Posterior vena cava (tissue), 2 donors: ENCODE results near the gene C10orf120. TPM values are rescaled to one million over a fixed set of nuclear protein-coding genes. Genes with fewer than 3 reads are reported as not detected.

Experiments
- DNase-seq: peaks from one replicate; pipeline ENCODE4 v3.0.0-alpha.2; 2020; ENCODE audit warnings: low spot score
- intact Hi-C, 2 donors: fragments of 100-400 bp; cut with DNase I; formaldehyde crosslinking; loops; one replicate each; pipeline versions ENCODE4 v1.14.1 to v1.14.2; 2022 to 2023
- total RNA-seq, 2 donors: library from RNA; stranded (reverse); fragmentation: NEBNext Ultra II Directional; extraction: Animal tissue kit (Norgen Biotek cat#: 25700); gene quantifications; one replicate each; pipeline ENCODE4 v1.2.1, GENCODE V29; 2021
- donor health status: DM: yes; HTN: yes; CAD: no.
- donor health status: DM: yes; HTN: yes; CAD: no.

The C10orf120 gene
- total RNA-seq, 2 donors from 2014 or later, result not detected

DNA sequence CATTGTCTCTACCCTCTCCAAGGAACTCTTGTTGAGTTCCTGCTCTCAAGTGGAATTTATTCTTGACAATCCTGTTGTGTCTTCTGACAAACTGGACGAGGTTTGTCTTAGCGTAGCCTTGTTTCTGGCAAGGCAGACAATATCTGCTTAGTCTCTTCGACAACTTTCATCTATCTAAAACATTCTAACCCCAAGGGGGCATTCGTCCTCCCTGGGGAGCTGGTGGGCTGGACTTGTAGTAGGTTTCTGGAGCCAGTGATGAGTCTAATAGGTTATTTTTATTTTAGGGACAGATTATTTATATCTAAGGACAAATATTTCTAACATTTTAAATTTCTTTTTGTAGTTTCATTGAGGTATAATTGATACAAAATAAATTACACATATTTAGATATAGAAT lies 7.3 kb upstream of the C10orf120 start:
- DNase-seq, result no peak
- intact Hi-C loops, result no loop called here

DNA sequence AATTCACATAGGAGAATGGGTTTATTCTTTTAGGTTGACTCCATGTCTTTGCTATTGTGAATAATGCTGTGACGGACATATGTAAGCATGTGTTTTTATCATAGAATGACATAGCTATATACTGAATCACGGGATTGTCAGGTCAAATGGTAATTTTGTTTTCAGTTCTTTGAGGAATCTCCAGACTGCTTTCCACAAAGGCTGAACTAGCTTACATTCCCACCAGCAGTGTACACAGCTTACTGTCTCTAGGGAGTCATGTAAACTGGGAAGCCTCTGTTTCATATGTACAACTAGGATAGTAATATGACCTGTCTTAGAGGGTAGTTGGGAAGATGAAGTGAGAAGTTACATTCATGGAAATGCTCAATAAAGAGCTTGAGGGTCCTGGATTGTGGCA lies 6.8 kb upstream of the C10orf120 start:
- DNase-seq, result no peak
- intact Hi-C loops, result no loop called here

DNA sequence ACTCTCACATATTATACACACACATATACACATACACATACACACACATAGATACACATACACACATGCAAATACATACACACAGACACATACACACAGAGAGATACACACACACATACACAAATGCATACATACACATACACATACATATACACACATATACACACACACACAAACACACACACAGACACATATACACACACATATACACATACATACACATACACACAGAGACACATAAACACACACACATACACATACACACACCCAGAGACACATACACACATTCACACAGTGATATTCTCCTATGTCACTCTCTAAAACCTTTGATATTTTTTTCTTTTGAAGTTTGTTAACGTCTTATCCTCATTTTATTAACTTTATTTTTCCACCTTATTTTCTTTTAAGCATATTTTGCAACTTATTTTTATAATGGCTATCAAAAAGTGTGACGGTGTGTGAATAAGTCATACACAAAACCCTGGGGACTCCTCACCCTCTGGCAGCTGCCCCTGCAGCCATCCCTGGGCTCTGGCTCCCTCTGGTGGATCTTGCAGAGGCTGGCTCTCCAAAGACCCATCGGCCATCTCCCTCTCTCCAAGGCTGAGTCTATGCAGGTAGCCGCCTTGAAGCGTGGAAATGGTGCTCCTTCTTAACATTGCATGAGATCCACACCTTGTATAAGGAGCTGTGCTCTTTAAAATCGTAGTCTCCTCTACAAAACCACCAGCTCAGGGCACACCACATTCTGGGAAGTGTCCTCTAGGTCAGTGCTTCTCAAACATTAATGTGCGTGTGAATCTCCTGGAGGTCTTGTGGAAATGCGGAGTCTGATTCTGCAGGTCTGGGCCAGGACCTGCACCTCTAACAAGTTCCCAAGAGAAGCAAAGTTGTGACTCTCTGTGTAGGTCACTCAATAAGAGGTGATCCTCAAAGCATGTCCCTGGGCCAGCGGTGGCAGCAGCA lies 4.1 kb upstream of the C10orf120 start:
- intact Hi-C loops, result loop anchor here in 1 of 2 donors (2.0 kb wide), 1 partner anchor 55 kb away; no protein-coding TSS in a partner anchor
- DNase-seq, result peak; percentile 91

DNA sequence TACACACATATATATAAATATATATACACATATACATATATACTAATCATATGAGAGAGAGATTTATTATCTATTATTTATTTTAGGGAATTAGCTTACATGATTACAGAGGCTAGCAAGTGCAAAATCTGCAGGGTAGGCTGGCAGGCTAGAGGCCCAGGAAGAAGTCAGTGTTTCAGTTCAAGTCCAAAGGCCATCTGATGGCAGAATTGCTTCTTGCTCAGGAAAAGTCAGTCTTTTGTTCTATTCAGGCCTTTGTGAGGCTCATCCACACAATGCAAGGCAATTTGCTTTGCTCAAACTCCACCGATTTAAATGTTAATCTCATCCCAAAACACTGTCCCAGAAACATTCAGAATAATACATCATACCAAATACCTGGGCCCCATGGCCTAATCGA lies 2.6 kb upstream of the C10orf120 start:
- intact Hi-C loops, result no loop called here
- DNase-seq, result no peak

DNA sequence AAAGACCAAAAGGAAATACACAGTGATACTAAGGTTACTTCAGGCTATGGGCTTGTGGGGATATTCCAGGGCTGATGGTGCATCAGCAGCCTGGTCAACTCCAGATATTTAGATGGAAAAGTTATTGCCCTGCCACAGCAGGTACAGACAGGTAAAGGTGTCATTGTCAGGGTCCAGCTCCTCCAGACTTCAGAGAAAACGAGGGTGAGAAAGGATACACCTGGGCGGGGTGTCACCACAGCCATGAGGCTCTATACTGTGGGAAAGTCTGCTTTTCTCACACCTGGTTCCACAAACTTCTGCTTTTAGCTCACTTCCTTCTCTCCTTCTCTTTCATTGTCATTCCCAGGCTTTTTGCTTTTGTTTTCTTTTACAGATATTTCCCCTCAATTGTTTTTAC lies 2.0 kb upstream of the C10orf120 start:
- no peak for DNase-seq
- intact Hi-C loops, result no loop called here

DNA sequence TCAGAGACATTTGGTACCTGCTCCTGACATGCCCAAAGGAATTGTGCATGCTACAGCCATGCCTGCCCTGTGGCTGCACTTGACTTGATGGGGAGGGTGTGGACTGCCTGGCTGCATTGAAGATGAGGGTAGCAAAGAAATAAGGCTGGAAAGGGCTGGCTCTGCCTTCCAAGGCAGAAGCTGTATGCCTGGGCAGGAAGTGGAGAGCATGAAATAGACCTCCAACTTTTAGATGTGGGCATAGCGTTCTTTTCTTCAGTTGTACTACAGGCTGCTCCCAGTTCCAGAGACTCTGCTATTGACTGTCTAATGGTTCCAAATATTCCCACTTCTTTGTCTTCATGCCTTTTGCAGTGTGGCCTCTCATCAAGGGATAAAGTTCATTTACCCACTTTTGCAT lies 3.0 kb downstream of the C10orf120 start:
- DNase-seq, result no peak
- intact Hi-C loops, result no loop called here

DNA sequence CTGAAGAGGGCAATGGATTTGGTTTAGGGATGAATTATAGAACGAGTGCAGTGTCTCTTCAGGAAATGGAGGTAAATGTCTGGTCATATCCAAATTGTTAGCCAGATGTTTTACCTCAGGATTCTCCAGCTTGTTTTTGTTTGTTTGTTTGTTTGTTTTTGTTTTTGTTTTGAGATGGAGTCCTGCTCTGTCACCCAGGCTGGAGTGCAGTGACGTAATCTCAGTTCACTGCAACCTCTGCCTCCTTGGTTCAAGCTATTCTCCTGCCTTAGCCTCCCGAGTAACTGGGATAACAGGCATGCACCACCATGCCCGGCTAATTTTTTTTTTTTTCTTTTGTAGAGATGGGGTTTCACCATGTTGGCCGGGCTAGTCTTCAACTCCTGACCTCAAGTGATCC lies 6.9 kb downstream of the C10orf120 start:
- intact Hi-C loops, result no loop called here
- no peak for DNase-seq

DNA sequence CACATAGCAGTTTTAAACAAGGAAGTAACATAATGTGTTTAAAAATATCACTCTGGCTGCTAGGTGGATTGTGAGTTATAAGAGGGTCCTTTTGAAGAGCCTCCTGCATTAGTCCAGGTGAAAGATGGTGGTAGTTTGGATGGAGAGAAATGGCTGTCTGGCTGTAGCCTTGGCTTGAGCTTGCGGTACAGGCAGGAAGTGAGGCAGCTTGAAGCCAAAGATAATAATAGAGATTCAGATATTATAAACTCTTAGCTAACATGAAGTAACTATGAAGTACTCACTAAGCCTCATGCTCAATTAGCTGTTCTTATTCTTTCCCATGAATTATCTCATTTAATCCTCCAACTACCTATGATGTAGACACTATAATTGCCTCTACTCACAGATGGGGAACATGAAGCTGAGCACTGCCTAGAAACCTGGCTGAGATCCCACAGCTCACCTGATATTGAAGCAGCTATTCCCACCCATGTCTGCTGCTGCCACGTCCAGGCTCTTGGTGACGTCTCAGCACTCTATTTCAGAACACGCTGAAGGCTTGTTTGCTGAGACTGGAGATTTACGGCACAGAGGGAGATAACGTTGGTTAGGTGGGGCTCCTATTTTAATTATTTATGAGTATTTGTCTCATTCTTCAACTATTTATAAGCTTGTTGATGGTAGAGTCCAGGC lies 10.4 kb downstream of the C10orf120 start:
- DNase-seq, result no peak
- intact Hi-C loops, result no loop called here

DNA sequence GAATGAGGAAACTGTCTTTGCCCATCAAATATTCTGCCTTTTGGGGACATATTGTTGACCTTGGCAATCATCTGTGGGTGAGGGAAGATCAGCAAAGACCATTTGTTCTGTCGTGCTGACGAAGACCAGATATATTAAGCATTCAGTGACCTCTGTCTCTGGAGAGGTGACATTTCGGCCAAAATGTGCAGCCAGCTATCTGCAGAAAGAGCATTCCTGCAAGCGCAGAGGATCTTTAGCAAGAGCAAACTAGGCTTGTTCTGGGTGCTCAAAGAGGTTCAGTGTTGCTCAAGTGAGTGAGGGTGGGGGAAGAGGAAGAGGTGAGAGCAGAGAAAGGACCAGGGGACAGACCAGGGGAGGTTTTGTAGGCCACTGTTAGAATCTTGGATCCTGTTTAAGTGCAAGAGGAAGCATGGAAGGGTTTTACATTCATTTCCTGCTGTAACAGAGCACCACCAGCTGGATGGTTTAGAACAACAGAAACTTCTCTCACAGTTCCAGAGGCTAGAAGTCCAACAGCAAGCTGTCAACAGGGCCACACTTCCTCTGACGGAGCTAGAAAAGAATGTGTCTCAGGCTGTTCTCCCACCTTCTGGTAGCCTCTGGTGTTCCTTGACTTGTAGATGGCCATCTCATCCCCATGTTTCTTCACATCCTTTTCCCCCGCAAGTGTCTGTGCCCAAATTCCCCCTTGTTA lies 11.2 kb downstream of the C10orf120 start:
- DNase-seq, result no peak
- intact Hi-C loops, result no loop called here

DNA sequence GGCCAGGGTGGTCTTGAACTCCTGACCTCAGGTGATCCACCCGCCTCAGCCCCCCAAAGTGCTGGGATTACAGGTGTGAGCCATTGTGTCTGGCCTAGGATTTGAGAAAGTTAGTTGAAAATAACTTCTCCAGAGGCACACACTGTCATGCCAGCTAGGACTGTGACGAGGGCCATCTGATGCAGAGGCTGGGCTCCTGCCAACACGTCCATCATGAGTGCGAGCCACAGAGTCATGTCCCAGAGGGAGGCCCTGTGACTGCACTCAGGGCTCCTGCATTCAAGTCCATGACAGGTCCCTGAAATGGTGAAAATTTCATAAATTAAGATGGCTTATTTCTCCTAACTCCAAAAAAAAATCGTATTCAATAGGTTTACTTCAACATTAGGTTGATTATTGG lies 17.1 kb downstream of the C10orf120 start:
- intact Hi-C loops, result no loop called here
- DNase-seq, result no peak

DNA sequence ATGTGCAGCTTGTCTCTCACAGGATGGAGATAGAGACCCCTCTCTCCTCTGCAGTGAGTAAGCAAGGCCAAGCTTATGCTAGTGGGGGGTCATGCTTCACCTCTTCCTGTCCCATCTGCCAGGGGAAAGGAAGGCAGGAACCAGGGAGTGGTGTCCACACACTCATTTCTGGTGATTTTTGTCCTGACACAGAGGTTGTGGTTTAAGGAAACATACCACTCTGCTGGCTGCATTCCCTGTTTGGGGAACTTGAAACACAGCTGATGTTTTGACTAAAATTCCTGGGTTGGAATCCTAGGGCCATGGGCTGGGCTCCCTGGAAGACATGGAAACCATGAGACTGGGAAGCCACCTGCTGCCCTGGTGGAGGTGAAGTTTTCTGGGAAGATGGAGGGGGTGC lies 21.4 kb downstream of the C10orf120 start:
- intact Hi-C loops, result no loop called here
- no peak for DNase-seq

DNA sequence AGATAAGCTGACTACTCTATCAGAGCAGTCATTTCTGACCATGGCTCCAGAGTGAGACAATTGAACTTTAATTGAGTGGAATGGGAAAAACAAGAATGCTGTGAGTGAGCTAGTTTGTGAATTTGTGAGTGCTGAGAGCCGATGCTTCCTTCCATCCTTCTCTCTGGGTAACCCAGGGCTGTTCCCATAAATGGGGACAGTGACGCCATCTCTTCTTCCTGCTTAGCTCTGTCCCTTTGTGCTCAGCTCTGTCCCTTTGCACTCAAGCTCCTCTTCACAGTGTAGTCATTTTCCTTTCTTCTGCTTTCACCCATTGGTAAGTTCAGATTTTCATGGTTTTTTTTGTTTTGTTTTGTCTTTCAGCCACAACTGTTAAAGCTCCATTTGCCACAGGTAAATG lies 24.4 kb downstream of the C10orf120 start:
- DNase-seq, result no peak
- intact Hi-C loops, result no loop called here

DNA sequence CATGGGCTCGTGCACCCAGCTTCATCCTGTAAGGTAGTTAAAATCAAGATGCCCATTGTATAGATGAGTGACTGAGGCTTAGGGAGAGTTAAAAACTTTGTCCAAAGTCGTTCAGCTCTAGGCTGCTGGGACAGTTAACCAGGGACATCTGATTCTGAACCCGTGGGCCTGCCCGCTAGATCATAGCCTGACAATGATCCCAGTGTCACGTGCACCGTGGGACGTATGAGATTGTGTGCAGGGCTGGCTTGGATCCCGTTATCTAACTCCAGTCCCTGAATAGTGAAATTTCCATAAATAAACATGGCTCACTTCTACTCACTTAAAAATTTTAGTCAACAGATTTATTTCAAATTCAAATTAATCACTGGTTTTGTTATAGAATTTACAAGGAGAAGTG lies 24.9 kb downstream of the C10orf120 start:
- intact Hi-C loops, result no loop called here
- DNase-seq, result no peak

DNA sequence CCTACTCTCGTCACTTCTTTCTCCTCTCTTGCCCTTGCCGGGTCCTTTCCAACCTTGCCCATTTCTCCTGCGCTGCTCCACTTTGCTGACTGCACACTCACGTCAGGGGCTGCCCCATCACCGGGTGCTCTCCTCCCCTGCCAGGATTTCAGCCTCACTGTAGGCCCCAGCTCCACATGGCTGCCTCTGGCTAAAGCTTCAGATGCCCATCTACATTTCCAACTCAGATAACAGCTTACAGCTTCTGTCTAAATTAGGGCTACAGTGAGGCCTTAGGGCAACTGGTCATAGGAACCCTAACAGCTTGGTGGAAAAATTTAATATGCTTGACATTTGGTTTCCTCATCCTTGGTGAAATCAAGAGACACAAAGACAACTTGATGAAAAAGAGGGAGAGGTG lies 25.9 kb downstream of the C10orf120 start:
- DNase-seq, result no peak
- intact Hi-C loops, result no loop called here

DNA sequence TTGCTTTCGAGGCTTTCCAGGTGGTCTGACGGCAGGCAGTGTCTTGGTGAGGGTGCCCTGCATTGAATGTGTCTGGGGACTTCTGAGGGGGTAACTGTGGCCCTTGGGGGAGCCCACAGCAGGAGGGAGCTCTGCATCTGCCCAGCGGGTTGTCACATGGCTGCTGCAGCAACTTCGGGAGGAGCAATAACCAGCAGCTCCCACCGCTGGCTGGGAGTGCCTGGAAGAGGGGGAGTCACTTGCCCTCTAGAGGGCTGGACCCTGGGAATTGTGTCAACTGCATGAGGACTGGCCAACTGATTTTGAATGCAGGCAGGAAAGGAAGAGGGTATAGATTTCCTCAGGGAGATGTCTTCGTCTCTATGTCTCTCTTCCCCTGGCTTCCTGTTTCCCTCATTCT lies 26.4 kb downstream of the C10orf120 start:
- DNase-seq, result no peak
- intact Hi-C loops, result no loop called here

DNA sequence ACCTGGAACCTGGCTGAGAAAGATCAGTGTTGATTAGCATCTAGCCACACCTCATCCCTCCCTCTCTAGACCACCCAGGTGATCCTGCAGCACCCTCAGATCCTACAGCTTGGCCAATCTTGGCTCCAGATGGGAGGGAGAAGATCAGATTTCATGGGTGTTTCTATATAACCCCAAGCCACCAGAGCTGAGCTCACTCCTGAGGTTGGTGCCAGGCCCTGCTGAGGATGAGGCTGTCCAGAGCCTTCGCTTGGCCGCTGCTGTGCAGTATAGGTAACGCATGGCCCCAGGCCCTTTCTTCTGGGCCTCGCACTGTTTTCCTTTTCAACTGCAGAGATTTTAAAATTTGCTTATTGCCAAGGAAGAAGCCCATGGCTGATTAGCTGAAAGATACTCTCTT lies 27.0 kb downstream of the C10orf120 start:
- DNase-seq, result no peak

DNA sequence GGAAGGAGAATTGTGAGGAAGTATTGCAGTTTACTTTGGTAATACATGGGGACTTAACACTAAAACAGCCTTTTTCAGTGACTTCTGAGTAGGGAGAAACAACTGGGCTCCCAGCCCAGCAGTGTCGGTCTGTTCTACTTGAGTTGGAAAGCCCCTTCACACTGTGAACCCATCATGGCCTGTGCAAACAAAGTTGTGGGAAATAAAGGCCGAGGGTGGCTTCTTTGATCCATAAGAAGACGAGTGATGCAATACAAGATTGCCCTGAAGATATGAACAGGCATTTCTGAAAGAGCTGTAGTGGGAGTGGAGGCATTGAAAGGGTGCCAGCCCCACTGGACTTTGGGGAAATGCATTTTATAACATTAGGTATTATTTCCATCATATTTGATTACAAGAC lies 28.3 kb downstream of the C10orf120 start:
- intact Hi-C loops, result no loop called here
- no peak for DNase-seq

More for the DNA sequence above, 27.0 kb downstream of the C10orf120 start:
- intact Hi-C loops, result no loop called here

DNA sequence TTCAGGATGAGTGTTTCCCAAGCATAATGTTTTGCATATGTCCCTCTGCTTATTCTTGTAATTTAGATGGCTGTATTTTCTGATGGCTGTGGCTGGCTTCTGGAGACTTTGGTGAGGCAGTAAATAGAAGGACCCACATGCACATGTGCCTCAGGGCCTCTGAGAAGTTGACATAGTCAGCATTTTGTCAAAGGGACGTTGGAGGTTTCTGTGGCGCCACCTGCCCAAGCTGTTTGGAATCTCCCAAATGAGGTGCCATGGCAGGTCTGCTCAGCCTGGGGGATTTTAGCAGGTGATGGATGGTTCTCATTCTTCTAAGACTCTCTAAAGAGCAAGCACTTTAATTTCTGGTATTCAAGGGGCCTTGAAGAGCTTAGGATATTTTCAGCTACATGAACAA lies 29.8 kb downstream of the C10orf120 start:
- intact Hi-C loops, result no loop called here

DNA sequence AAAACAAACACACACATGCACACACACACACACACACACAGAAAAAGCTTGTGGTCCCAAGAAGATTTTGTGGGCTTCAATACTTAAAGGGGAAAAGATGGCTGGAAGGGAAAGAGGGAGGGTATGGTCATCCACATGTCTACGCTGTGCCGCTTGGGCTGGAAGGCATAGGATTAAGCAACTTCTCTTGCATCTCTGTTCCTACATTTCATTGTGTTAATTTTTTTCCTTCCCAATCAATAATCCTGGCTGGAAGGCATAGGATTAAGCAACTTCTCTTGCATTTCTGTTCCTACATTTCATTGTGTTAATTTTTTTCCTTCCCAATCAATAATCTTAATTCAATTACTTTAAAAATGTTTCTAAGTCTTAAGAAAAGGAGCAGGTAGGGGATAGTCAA lies 30.6 kb downstream of the C10orf120 start:
- no peak for DNase-seq
- intact Hi-C loops, result no loop called here

More for the DNA sequence above, 29.8 kb downstream of the C10orf120 start:
- no peak for DNase-seq

DNA sequence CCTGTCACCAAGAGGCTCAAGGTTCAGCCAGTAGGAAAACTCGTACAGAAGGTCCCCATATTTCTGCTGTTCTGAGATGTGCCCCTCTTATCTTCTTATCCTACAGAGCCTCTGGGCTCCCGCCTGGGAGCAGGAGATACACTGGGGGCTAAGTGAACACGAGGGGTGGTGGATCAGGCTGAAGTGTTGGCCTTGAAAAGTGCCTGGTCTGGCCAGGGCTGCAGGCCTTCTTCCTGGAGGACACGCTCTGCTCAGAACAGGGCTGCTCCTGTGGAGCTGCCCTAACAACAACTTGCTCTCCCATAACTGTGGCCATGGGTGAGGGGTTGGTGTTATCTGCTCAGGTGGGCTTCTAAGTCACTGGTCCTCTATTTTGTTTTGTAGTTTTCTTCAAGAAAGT lies 33.7 kb downstream of the C10orf120 start:
- no peak for DNase-seq
- intact Hi-C loops, result no loop called here
